GM19099 (cell line): Measurements from ENCODE around the gene TBC1D9.
A peak's percentile ranks its signal among the peaks of the same experiment; 100 is the strongest.

Experiments used
- POLR2A ChIP-seq: IDR thresholded peaks from 3 replicates; pipeline ENCODE4 v1.6.1; 2011; ENCODE audit warnings: low read depth; ENCODE audit not compliant: insufficient read length; ENCODE audit errors: extremely low read depth

TBC1D9 gene

GRCh38 chr4:140757232-140757630 lies 1.0 kb upstream of the TBC1D9 start:
- TF ChIP-seq POLR2A = no peak

GRCh38 chr4:140755774-140756318 lies 339 bp downstream of the TBC1D9 start:
- peak; percentile 54 for TF ChIP-seq POLR2A

GRCh38 chr4:140754918-140755773 lies 1.0 kb downstream of the TBC1D9 start:
- TF ChIP-seq POLR2A = no peak

GRCh38 chr4:140753329-140753728 lies 2.9 kb downstream of the TBC1D9 start:
- TF ChIP-seq POLR2A = no peak

GRCh38 chr4:140752291-140753068 lies 3.7 kb downstream of the TBC1D9 start:
- no peak for TF ChIP-seq POLR2A

GRCh38 chr4:140750470-140750869 lies 5.7 kb downstream of the TBC1D9 start:
- TF ChIP-seq POLR2A = no peak

GRCh38 chr4:140748171-140748570 lies 8.0 kb downstream of the TBC1D9 start:
- no peak for TF ChIP-seq POLR2A

- TF ChIP-seq POLR2A = no peak
Observed at GRCh38 chr4:140744421-140744820, 11.8 kb downstream of the TBC1D9 start.

- no peak for TF ChIP-seq POLR2A
Observed at GRCh38 chr4:140743194-140743931, 12.8 kb downstream of the TBC1D9 start.

- no peak for TF ChIP-seq POLR2A
Observed at GRCh38 chr4:140742838-140743193, 13.4 kb downstream of the TBC1D9 start.

GRCh38 chr4:140740906-140741670 lies 15.1 kb downstream of the TBC1D9 start:
- TF ChIP-seq POLR2A = no peak

GRCh38 chr4:140740422-140740821 lies 15.8 kb downstream of the TBC1D9 start:
- no peak for TF ChIP-seq POLR2A

- TF ChIP-seq POLR2A = no peak
Observed at GRCh38 chr4:140739971-140740370, 16.2 kb downstream of the TBC1D9 start.

- TF ChIP-seq POLR2A = no peak
Observed at GRCh38 chr4:140738139-140738538, 18.0 kb downstream of the TBC1D9 start.
